ENCODE data around the gene PTPRN2. TPM values are rescaled to one million over a fixed set of nuclear protein-coding genes. Genes with fewer than 3 reads are reported as not detected.

Gene PTPRN2
- total RNA-seq, 1 donor from 2014 or later, result 32.2 TPM

DNA sequence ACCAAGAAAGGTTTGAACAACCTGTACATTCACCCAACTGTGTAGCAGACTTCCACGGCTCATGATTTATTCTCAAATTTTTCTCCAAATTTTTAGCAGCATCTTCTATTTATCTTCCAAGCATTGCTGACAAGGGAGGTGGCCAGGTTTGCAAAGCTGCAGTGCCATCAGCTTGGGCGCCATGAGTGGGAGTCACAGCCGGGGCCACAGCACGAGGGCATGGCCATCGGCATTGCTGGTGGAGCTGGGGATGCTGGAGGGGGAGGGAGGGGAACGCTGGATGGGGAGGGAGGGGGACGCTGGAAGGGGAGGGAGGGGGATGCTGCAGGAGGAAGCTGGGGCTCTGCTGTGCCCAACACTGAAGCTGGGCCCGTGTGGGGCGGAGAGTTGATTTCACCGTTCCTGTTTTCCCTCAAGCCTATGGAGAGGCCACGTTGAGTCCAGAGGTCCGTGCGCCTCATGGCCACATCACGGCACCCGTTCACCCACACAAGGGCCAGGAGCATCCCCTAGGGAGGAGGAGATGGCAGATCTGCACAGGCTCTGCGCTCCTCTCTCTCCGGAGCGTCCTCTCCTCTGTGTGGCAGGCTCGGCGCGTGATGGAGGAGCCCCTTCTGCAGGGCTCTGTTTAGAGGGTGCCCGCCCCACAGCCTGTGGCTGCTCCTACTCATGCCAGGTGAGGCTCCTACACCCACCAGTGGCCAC lies 730.6 kb downstream of the PTPRN2 start:
- H3K27me3 Mint-ChIP-seq (ENCODE audit: low read depth), result no peaks in the 10 kb centered on the region
- no peak overlapping the region for H3K27ac Mint-ChIP-seq (ENCODE audit: unreplicated experiment)
- no peaks in the 10 kb centered on the region for H3K36me3 Mint-ChIP-seq (ENCODE audit: low read depth)
- H3K4me3 Mint-ChIP-seq, result no peak overlapping the region
- H3K4me1 Mint-ChIP-seq, result peaks cover 34% of the 10 kb centered on the region
- DNase-seq (ENCODE audit: low read depth, low spot score), result no peak
- no peaks in the 10 kb centered on the region for H3K9me3 Mint-ChIP-seq
- TF ChIP-seq, protein P1, sequence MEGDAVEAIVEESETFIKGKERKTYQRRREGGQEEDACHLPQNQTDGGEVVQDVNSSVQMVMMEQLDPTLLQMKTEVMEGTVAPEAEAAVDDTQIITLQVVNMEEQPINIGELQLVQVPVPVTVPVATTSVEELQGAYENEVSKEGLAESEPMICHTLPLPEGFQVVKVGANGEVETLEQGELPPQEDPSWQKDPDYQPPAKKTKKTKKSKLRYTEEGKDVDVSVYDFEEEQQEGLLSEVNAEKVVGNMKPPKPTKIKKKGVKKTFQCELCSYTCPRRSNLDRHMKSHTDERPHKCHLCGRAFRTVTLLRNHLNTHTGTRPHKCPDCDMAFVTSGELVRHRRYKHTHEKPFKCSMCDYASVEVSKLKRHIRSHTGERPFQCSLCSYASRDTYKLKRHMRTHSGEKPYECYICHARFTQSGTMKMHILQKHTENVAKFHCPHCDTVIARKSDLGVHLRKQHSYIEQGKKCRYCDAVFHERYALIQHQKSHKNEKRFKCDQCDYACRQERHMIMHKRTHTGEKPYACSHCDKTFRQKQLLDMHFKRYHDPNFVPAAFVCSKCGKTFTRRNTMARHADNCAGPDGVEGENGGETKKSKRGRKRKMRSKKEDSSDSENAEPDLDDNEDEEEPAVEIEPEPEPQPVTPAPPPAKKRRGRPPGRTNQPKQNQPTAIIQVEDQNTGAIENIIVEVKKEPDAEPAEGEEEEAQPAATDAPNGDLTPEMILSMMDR (conservative IDR thresholded peaks at IDR 0.05), result no peak

DNA sequence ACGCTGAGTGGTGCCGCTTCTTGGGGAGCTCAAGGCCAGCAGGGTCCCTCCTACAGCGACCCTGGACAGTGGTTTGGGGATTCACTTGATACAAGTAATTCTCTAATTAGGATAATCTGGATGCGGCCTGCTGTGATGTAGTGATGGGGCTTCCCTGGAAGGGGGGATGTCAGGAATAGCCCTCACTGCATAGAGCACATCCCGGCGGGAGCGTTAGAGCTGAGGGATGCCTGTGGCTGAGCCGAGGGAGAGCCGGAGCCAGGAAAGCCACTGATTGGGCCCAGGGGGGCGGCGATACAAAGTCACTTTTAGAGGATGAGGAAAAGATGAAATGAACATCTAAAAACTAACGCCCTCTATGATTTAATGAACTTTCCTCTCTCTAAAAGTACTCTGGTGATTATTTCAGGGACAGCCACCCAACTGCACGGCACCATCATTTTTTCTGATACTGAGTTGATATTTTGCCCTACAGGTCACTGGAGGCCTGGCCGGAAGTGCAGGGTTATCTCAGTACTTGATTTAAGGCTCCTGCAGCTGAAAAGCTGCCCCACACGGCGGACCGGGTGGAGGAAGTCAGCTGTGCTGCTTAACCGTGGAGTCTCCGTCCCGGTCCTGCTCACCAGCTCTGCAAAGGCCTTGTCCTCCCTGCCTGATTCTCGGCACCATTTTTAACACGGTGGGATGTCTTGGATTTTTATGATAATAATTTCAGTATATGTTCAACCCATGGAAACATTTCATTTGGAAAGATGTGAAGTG lies 732.0 kb downstream of the PTPRN2 start:
- Mint-ChIP-seq H3K4me3 (no peak overlapping the region), H3K4me1 (peaks cover 47% of the 10 kb centered on the region), H3K27me3 (ENCODE audit: low read depth) (no peaks in the 10 kb centered on the region), H3K36me3 (ENCODE audit: low read depth) (no peaks in the 10 kb centered on the region), H3K9me3 (no peaks in the 10 kb centered on the region), H3K27ac (ENCODE audit: unreplicated experiment) (no peak overlapping the region)
- TF ChIP-seq, protein P1 (conservative IDR thresholded peaks at IDR 0.05), result no peak
- no peak for DNase-seq (ENCODE audit: low read depth, low spot score)

DNA sequence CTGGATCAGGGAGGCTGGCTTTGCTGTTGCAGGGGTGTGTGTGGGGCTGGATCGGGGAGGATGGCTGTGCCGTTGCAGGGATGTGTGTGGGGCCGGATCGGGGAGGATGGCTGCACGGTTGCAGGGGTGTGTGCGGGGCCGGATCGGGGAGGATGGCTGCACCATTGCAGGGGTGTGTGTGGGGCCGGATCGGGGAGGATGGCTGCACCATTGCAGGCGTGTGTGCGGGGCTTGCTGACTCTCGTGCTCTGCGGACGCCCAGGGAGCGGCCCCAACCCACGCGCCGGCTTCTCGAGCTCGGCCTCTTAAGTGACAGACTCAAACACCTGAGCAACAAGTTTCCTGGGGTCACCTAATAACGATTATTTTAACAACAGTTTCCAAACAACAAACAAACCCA lies 732.6 kb downstream of the PTPRN2 start:
- H3K27me3 Mint-ChIP-seq (ENCODE audit: low read depth), result no peaks in the 10 kb centered on the region
- H3K4me1 Mint-ChIP-seq, result peaks cover 44% of the 10 kb centered on the region
- TF ChIP-seq, protein P1 (conservative IDR thresholded peaks at IDR 0.05), result no peak
- H3K36me3 Mint-ChIP-seq (ENCODE audit: low read depth), result no peaks in the 10 kb centered on the region
- no peak overlapping the region for H3K4me3 Mint-ChIP-seq
- no peaks in the 10 kb centered on the region for H3K9me3 Mint-ChIP-seq
- DNase-seq (ENCODE audit: low read depth, low spot score), result no peak
- H3K27ac Mint-ChIP-seq (ENCODE audit: unreplicated experiment), result peak overlapping the region; percentile 94

DNA sequence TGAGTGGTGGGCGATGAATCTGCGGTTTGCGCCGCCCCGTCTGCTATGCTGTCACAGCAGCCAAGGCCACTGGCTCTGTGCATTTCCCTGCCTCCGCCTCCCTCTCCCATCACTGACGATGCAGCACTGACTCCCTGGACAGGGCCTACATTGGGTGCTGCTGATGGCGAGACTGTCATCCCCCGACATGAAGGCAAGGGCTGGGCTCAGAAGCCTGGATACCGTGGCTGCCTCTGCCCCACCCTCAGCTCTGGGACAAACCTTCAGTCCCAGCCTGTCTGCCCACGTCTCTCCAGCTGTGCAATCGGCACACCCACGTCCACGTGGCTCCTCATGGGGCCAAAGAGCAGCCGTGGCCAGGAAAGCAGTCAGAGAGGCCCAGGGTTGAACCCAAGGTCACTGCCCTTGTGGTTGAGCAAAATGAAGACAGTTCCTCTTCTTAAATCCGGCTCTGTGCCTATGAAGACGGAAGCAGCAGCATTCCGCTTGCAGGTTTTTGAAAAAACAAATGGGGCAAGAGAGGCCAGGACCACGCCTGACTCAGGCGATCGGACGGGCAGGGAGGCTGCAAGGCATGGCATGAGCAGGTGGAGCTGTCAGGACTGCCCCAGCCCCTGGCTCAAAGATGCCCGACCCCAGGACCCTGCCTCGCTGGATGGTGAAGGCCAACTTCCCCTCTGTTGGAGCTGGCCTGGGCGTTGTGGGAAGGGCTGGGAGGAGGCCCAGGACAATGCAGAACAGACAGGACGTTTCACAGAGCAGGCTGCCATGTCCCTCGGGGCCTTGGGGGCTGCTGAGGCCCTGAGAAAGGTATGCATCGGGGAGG lies 733.3 kb downstream of the PTPRN2 start:
- H3K4me1 Mint-ChIP-seq, result peaks cover 44% of the 10 kb centered on the region
- no peaks in the 10 kb centered on the region for H3K9me3 Mint-ChIP-seq
- H3K4me3 Mint-ChIP-seq, result no peak overlapping the region
- TF ChIP-seq, protein P1 (conservative IDR thresholded peaks at IDR 0.05), result no peak
- no peak for DNase-seq (ENCODE audit: low read depth, low spot score)
- H3K36me3 Mint-ChIP-seq (ENCODE audit: low read depth), result no peaks in the 10 kb centered on the region
- peak overlapping the region; percentile 94 for H3K27ac Mint-ChIP-seq (ENCODE audit: unreplicated experiment)
- no peaks in the 10 kb centered on the region for H3K27me3 Mint-ChIP-seq (ENCODE audit: low read depth)

DNA sequence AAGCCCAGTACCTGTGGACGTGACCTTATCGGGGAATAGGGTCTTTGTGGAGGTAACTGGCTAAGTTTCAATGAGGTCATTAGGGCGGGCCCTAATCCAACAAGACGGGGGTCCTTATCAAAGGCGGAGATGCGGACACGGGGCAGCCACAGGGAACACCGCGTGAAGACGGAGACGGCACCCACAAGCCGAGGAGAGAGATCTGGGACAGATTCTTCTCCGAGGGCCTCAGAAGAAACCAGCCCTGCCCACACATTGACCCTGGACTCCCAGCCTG lies 733.9 kb downstream of the PTPRN2 start:
- H3K27me3 Mint-ChIP-seq (ENCODE audit: low read depth), result no peaks in the 10 kb centered on the region
- DNase-seq (ENCODE audit: low read depth, low spot score), result no peak
- H3K9me3 Mint-ChIP-seq, result no peaks in the 10 kb centered on the region
- TF ChIP-seq, protein P1 (conservative IDR thresholded peaks at IDR 0.05), result no peak
- H3K27ac Mint-ChIP-seq (ENCODE audit: unreplicated experiment), result no peak overlapping the region
- peaks cover 44% of the 10 kb centered on the region for H3K4me1 Mint-ChIP-seq
- H3K36me3 Mint-ChIP-seq (ENCODE audit: low read depth), result no peaks in the 10 kb centered on the region
- no peak overlapping the region for H3K4me3 Mint-ChIP-seq
